Neural cell (in vitro differentiated cells): ENCODE data around the gene FRMPD4. TPM values are rescaled to one million over a fixed set of nuclear protein-coding genes. Genes with fewer than 3 reads are reported as not detected.

ENCODE experiments used
- H2AFZ ChIP-seq: fragments of 200-600, 300-800 bp; sonication (generic), shearing (Covaris generic); 2 replicates; pipeline ENCODE4 v1.6.0; 2014; ENCODE audit warnings: low read depth, mild to moderate bottlenecking, antibody characterized with exemption, low read length, moderate library complexity
- H3F3A ChIP-seq: fragments of 200-600 bp; shearing (Covaris generic); 2 replicates; pipeline ENCODE4 v1.6.1; 2016; ENCODE audit warnings: mild to moderate bottlenecking, moderate library complexity, mixed read lengths, antibody characterized with exemption, low read length; ENCODE audit not compliant: insufficient read depth, poor library complexity, severe bottlenecking
- H3K27ac ChIP-seq: fragments of 200-600, 300-800 bp; sonication (generic), shearing (Covaris generic); 2 replicates; pipeline ENCODE4 v1.5.1; 2014; ENCODE audit warnings: mild to moderate bottlenecking, low read length, moderate library complexity
- H3K27me3 ChIP-seq: fragments of 300-800, 200-600 bp; sonication (generic), shearing (Covaris generic); 2 replicates; pipeline ENCODE4 v1.6.0; 2014; ENCODE audit warnings: mild to moderate bottlenecking, low read depth, low read length, moderate library complexity; ENCODE audit not compliant: insufficient read depth
- H3K36me3 ChIP-seq: fragments of 300-800, 200-600 bp; sonication (generic), shearing (Covaris generic); 2 replicates; pipeline ENCODE4 v1.5.1; 2014; ENCODE audit warnings: mild to moderate bottlenecking, antibody characterized with exemption, low read length, moderate library complexity; ENCODE audit not compliant: insufficient read depth
- H3K4me2 ChIP-seq: fragments of 300-800, 200-600 bp; sonication (generic), shearing (Covaris generic); 2 replicates; pipeline ENCODE4 v1.6.0; 2014; ENCODE audit warnings: mild to moderate bottlenecking, low read length
- H3K4me3 ChIP-seq: fragments of 300-800, 200-600 bp; sonication (generic), shearing (Covaris generic); 2 replicates; pipeline ENCODE4 v1.5.1; 2014; ENCODE audit warnings: mild to moderate bottlenecking, low read length, moderate library complexity
- H3K79me2 ChIP-seq: fragments of 200-600 bp; shearing (Covaris generic); replicated peaks from 2 replicates; pipeline ENCODE4 v1.6.0; 2014; ENCODE audit warnings: mild to moderate bottlenecking, low read length, moderate library complexity; ENCODE audit not compliant: insufficient read depth
- H3K9ac ChIP-seq: fragments of 300-800, 200-600 bp; sonication (generic), shearing (Covaris generic); 2 replicates; pipeline ENCODE4 v1.6.1; 2016; ENCODE audit warnings: mild to moderate bottlenecking, low read length, mixed read lengths
- H3K9me2 ChIP-seq: fragments of 200-600 bp; shearing (Covaris generic); 2 replicates; pipeline ENCODE4 v1.6.1; 2016; ENCODE audit warnings: mild to moderate bottlenecking, low read length, mixed read lengths; ENCODE audit not compliant: insufficient read depth
- H3K9me3 ChIP-seq: fragments of 200-600, 300-800 bp; sonication (generic), shearing (Covaris generic); 2 replicates; pipeline ENCODE4 v1.6.1; 2016; ENCODE audit warnings: mild to moderate bottlenecking, mixed run types, low read length, moderate library complexity, mixed read lengths
- H4K20me1 ChIP-seq: fragments of 200-600 bp; shearing (Covaris generic); 2 replicates; pipeline ENCODE4 v1.6.1; 2016; ENCODE audit warnings: mild to moderate bottlenecking, mixed run types; ENCODE audit not compliant: insufficient read depth
- EP300 ChIP-seq: fragments of 450-650 bp; conservative IDR thresholded peaks from 2 replicates; pipeline ENCODE4 v1.6.1; 2014; ENCODE audit warnings: antibody characterized with exemption, mild to moderate bottlenecking, moderate library complexity; ENCODE audit not compliant: poor library complexity, severe bottlenecking
- EZH2 ChIP-seq: fragments of 200-600, 300-800 bp; shearing (Covaris generic), sonication (generic); IDR thresholded peaks from 2 replicates; pipeline ENCODE4 v1.6.1; 2014; ENCODE audit warnings: antibody characterized with exemption, low read length, borderline replicate concordance, mild to moderate bottlenecking; ENCODE audit not compliant: insufficient read depth, poor library complexity, severe bottlenecking
- MXI1 ChIP-seq: fragments of 450-650 bp; conservative IDR thresholded peaks from 2 replicates; pipeline ENCODE4 v1.6.1; 2014; ENCODE audit warnings: antibody characterized with exemption, mild to moderate bottlenecking; ENCODE audit not compliant: poor library complexity, severe bottlenecking
- POLR2AphosphoS5 ChIP-seq: IDR thresholded peaks from 2 replicates; pipeline ENCODE4 v1.6.1; 2012
- RAD21 ChIP-seq: fragments of 450-650 bp; conservative IDR thresholded peaks from 2 replicates; pipeline ENCODE4 v1.6.1; 2014; ENCODE audit warnings: antibody characterized with exemption, mild to moderate bottlenecking, moderate library complexity
- SMC3 ChIP-seq: fragments of 450-650 bp; conservative IDR thresholded peaks from 2 replicates; pipeline ENCODE4 v1.6.1; 2014; ENCODE audit warnings: antibody characterized with exemption, mild to moderate bottlenecking, moderate library complexity; ENCODE audit not compliant: poor library complexity
- TAF1 ChIP-seq: IDR thresholded peaks from 2 replicates; pipeline ENCODE4 v1.6.1; 2012; ENCODE audit warnings: low read depth
- polyA plus RNA-seq: library from polyadenylated mRNA; depleted of rRNA; stranded (reverse); fragments of >200 nt; gene quantifications from 2 replicates; pipeline ENCODE4 v1.2.3, GENCODE V29; 2014
- TF ChIP-seq, protein P1 (sequence below): IDR thresholded peaks from 2 replicates; pipeline ENCODE4 v1.6.1; 2012; ENCODE audit warnings: borderline replicate concordance
- TF ChIP-seq, protein P2 (sequence below): fragments of 450-650 bp; IDR thresholded peaks from 2 replicates; pipeline ENCODE4 v1.5.1; 2014; ENCODE audit warnings: antibody characterized with exemption, mild to moderate bottlenecking, moderate library complexity; ENCODE audit not compliant: poor library complexity, severe bottlenecking

FRMPD4 gene
- polyA plus RNA-seq, 1 donor from 2014 or later = 1.2 TPM

DNA sequence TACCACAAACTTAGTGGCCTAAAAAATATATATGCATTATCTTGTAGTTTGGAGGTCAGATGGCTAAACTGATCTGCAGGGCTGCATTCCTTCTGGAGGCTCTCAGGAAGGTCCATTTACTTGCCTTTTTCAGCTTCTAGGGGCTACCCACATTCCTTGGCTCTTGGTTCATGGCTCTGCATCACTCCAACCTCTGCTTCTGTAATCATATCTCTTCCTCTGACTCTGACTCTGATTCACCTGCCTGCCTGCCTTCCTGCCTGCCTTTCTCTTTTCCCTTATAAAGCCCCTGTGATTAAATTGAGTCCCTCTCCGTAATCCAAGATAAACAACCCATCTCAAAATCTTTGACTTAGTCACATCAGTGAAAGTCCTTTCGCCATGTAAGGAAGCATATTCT is 25.0 kb upstream of the FRMPD4 start:
- Histone ChIP-seq H3K4me3 (no peak overlapping the region), H3K79me2 (no peaks in the 10 kb centered on the region), H2AFZ (no peak overlapping the region), H3K27ac (no peak overlapping the region), H3K4me2 (no peak overlapping the region), H3F3A (no peaks in the 10 kb centered on the region), H3K9ac (no peak overlapping the region), H3K27me3 (no peaks in the 10 kb centered on the region), H3K36me3 (no peaks in the 10 kb centered on the region), H3K9me2 (no peaks in the 10 kb centered on the region), H4K20me1 (no peaks in the 10 kb centered on the region), H3K9me3 (no peaks in the 10 kb centered on the region)
- TF ChIP-seq RAD21 = no peak

DNA sequence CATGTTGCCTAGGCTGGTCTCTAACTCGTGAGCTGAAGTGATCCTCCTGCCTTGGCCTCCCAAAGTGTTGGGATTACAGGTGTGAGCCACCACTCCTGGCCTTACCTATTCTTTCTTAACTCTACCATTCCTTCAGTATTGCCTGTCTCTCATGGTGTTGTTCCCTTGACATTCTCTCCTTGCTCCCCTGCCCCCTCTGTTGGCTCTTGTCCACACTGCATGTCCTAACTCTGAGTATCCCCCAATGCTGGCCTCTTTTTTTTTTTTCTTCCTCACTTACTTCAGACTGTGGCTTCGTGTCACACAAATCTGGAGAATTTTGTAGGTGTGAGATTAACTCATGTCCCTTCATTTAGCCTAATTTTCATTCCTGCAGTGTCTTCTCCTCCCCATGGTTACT is 22.9 kb upstream of the FRMPD4 start:
- no peak overlapping the region for H3K4me2 ChIP-seq
- H3K27ac ChIP-seq = no peak overlapping the region
- no peaks in the 10 kb centered on the region for H3K27me3 ChIP-seq
- H3K79me2 ChIP-seq = no peaks in the 10 kb centered on the region
- H2AFZ ChIP-seq = no peak overlapping the region
- no peak overlapping the region for H3K4me3 ChIP-seq
- no peaks in the 10 kb centered on the region for H3K9me3 ChIP-seq
- no peaks in the 10 kb centered on the region for H3K9me2 ChIP-seq
- H3F3A ChIP-seq = no peaks in the 10 kb centered on the region
- TF ChIP-seq EP300 (no peak), TAF1 (no peak), SMC3 (no peak), EZH2 (no peak), POLR2AphosphoS5 (no peak), RAD21 (no peak), MXI1 (no peak)
- TF ChIP-seq, protein P1, sequence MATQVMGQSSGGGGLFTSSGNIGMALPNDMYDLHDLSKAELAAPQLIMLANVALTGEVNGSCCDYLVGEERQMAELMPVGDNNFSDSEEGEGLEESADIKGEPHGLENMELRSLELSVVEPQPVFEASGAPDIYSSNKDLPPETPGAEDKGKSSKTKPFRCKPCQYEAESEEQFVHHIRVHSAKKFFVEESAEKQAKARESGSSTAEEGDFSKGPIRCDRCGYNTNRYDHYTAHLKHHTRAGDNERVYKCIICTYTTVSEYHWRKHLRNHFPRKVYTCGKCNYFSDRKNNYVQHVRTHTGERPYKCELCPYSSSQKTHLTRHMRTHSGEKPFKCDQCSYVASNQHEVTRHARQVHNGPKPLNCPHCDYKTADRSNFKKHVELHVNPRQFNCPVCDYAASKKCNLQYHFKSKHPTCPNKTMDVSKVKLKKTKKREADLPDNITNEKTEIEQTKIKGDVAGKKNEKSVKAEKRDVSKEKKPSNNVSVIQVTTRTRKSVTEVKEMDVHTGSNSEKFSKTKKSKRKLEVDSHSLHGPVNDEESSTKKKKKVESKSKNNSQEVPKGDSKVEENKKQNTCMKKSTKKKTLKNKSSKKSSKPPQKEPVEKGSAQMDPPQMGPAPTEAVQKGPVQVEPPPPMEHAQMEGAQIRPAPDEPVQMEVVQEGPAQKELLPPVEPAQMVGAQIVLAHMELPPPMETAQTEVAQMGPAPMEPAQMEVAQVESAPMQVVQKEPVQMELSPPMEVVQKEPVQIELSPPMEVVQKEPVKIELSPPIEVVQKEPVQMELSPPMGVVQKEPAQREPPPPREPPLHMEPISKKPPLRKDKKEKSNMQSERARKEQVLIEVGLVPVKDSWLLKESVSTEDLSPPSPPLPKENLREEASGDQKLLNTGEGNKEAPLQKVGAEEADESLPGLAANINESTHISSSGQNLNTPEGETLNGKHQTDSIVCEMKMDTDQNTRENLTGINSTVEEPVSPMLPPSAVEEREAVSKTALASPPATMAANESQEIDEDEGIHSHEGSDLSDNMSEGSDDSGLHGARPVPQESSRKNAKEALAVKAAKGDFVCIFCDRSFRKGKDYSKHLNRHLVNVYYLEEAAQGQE = no peak
- TF ChIP-seq, protein P2, sequence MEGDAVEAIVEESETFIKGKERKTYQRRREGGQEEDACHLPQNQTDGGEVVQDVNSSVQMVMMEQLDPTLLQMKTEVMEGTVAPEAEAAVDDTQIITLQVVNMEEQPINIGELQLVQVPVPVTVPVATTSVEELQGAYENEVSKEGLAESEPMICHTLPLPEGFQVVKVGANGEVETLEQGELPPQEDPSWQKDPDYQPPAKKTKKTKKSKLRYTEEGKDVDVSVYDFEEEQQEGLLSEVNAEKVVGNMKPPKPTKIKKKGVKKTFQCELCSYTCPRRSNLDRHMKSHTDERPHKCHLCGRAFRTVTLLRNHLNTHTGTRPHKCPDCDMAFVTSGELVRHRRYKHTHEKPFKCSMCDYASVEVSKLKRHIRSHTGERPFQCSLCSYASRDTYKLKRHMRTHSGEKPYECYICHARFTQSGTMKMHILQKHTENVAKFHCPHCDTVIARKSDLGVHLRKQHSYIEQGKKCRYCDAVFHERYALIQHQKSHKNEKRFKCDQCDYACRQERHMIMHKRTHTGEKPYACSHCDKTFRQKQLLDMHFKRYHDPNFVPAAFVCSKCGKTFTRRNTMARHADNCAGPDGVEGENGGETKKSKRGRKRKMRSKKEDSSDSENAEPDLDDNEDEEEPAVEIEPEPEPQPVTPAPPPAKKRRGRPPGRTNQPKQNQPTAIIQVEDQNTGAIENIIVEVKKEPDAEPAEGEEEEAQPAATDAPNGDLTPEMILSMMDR = no peak
- no peaks in the 10 kb centered on the region for H3K36me3 ChIP-seq
- H3K9ac ChIP-seq = no peak overlapping the region
- no peaks in the 10 kb centered on the region for H4K20me1 ChIP-seq

DNA sequence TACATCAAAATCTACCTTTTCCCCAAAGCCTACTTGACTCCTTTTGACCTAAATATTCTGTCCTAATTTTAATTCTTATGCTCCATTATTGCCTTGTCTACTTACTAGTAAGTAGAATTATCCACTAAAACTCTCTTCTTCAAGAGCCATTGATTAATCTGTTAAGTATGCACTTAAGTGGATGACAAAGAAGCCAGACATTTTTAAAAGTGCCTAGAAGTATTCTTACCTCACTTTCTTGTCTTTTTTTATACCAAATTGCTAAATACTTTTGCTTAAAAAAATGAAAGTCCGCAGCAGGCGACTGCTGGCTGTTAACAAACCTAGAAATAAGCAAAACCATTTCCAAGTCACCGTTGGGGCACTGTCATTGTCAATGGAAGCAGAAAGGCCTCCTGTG is 20.1 kb upstream of the FRMPD4 start:
- H3K9ac ChIP-seq = no peak overlapping the region
- no peaks in the 10 kb centered on the region for H3K79me2 ChIP-seq
- H3K9me2 ChIP-seq = no peaks in the 10 kb centered on the region
- H3F3A ChIP-seq = no peaks in the 10 kb centered on the region
- H3K4me2 ChIP-seq = no peak overlapping the region
- no peaks in the 10 kb centered on the region for H3K9me3 ChIP-seq
- H2AFZ ChIP-seq = no peak overlapping the region
- no peaks in the 10 kb centered on the region for H3K36me3 ChIP-seq
- no peaks in the 10 kb centered on the region for H4K20me1 ChIP-seq
- no peak for TF ChIP-seq RAD21
- TF ChIP-seq EP300 = no peak
- H3K27me3 ChIP-seq = no peaks in the 10 kb centered on the region
- H3K27ac ChIP-seq = no peak overlapping the region
- H3K4me3 ChIP-seq = no peak overlapping the region
